HCT116 (cell line): ENCODE results near the gene OLFML2B. TPM values are rescaled to one million over a fixed set of nuclear protein-coding genes. Genes with fewer than 3 reads are reported as not detected.

Source experiments
- ATAC-seq: fragments of 200-7000 bp; cut with Tn5 transposase; 2 replicates; pipeline ENCODE4 v1.9.1; 2020; ENCODE audit warnings: mild to moderate bottlenecking, moderate library complexity
- BruUV-seq: library from RNA; stranded (reverse); fragments of 400-500 nt; replicated peaks from 2 replicates; lab custom pipeline; 2021; lab: Mats Ljungman, UMichigan
- CTCF ChIA-PET: fragments of 300-600 bp; sonication (Branson Sonifier 250); formaldehyde crosslinking; loops from one replicate; lab custom pipeline; 2021; ENCODE audit warnings: antibody characterized with exemption; lab: Charles Lee
- POLR2A ChIA-PET: fragments of 300-600, 350-600 bp; sonication (Branson Sonifier 250); formaldehyde crosslinking; loops from one replicate; lab custom pipeline; 2021; ENCODE audit warnings: antibody characterized with exemption; lab: Charles Lee
- RAD21 ChIA-PET, 2 experiments: fragments of 300-600 bp; sonication (Branson Sonifier 250); formaldehyde crosslinking; loops; one replicate each; lab custom pipeline; 2023; ENCODE audit warnings: low total read pairs in 2 of 2; ENCODE audit not compliant: uncharacterized antibody in 2 of 2, unreplicated experiment in 2 of 2, low non-redundant PET in 1 of 2; lab: Charles Lee
- DNase-seq: peaks from one replicate; pipeline ENCODE4 v3.0.0-alpha.2; 2010; ENCODE audit warnings: low read depth, low spot score
- H2AFZ ChIP-seq: fragments of 200-600 bp; shearing (Covaris generic), sonication (generic); 2 replicates; pipeline ENCODE4 v1.6.1; 2017; ENCODE audit warnings: low read depth, mixed run types, mixed read lengths, antibody characterized with exemption, low read length; ENCODE audit not compliant: poor library complexity, severe bottlenecking
- H3K27ac ChIP-seq: 2 replicates; pipeline ENCODE4 v1.5.1; 2012; ENCODE audit warnings: low read depth, low read length
- H3K27me3 ChIP-seq: fragments of 200-600 bp; sonication (generic); 2 replicates; pipeline ENCODE4 v1.6.1; 2016; ENCODE audit warnings: mixed run types, low read length, mixed read lengths; ENCODE audit not compliant: insufficient read depth
- H3K36me3 ChIP-seq, 2 experiments: fragments of 200-500 bp in 1 of 2; fragments of 200-600 bp in 1 of 2; sonication (Bioruptor generic) in 1 of 2; sonication (generic) in 1 of 2; 2 replicates each; pipeline versions ENCODE4 v1.5.1 to v1.6.1; 2014 to 2016; ENCODE audit warnings: low read length in 2 of 2, inconsistent platforms in 1 of 2, mixed read lengths in 1 of 2, mixed run types in 1 of 2; ENCODE audit not compliant: insufficient read depth in 2 of 2, control insufficient read depth in 1 of 2
- H3K4me1 ChIP-seq, 2 experiments: fragments of 200-600 bp in 1 of 2; sonication (generic) in 1 of 2; 2 replicates each; pipeline versions ENCODE4 v1.5.1 to v1.6.1; 2012 to 2017; ENCODE audit warnings: low read length in 2 of 2, inconsistent platforms in 1 of 2, mild to moderate bottlenecking in 1 of 2, mixed read lengths in 1 of 2, mixed run types in 1 of 2, moderate library complexity in 1 of 2; ENCODE audit not compliant: insufficient read depth in 2 of 2, control insufficient read depth in 1 of 2
- H3K4me2 ChIP-seq: fragments of 200-600 bp; sonication (generic); 2 replicates; pipeline ENCODE4 v1.6.1; 2017; ENCODE audit warnings: mixed run types, low read length, mixed read lengths
- H3K4me3 ChIP-seq, 2 experiments: fragments of 200-600 bp in 1 of 2; sonication (generic) in 1 of 2; replicated peaks in 1 of 2; 2 replicates each; pipeline ENCODE4 v1.5.1; 2011 to 2016; ENCODE audit warnings: low read length in 2 of 2, control low read depth in 1 of 2, low read depth in 1 of 2, mild to moderate bottlenecking in 1 of 2, mixed read lengths in 1 of 2, mixed run types in 1 of 2
- H3K79me2 ChIP-seq: fragments of 200-600 bp; sonication (generic); 2 replicates; pipeline ENCODE4 v1.6.1; 2017; ENCODE audit warnings: mild to moderate bottlenecking, mixed run types, low read length, moderate library complexity, mixed read lengths; ENCODE audit not compliant: insufficient read depth
- H3K9ac ChIP-seq: fragments of 200-600 bp; sonication (generic); 2 replicates; pipeline ENCODE4 v1.6.1; 2016; ENCODE audit warnings: low read length, mixed read lengths
- H3K9me2 ChIP-seq: fragments of 200-600 bp; sonication (generic), shearing (Covaris generic); 2 replicates; pipeline ENCODE4 v1.6.1; 2017; ENCODE audit warnings: mixed run types, mild to moderate bottlenecking, moderate library complexity; ENCODE audit not compliant: insufficient read depth
- H3K9me3 ChIP-seq, 2 experiments: fragments of 200-500 bp in 1 of 2; fragments of 200-600 bp in 1 of 2; sonication (Bioruptor generic) in 1 of 2; sonication (generic) in 1 of 2; 2 replicates each; pipeline ENCODE4 v1.6.1; 2014 to 2017; ENCODE audit warnings: low read length in 2 of 2, mixed read lengths in 2 of 2, inconsistent platforms in 1 of 2, low read depth in 1 of 2, mild to moderate bottlenecking in 1 of 2, mixed run types in 1 of 2, moderate library complexity in 1 of 2; ENCODE audit not compliant: control insufficient read depth in 1 of 2, insufficient read depth in 1 of 2
- H4K20me1 ChIP-seq: fragments of 200-600 bp; sonication (generic), shearing (Covaris generic); 2 replicates; pipeline ENCODE4 v1.6.1; 2017; ENCODE audit warnings: mixed run types, mild to moderate bottlenecking, moderate library complexity; ENCODE audit not compliant: insufficient read depth
- CEBPB ChIP-seq: IDR thresholded peaks from 2 replicates; pipeline ENCODE4 v1.6.1; 2012; ENCODE audit warnings: low read depth
- CTCF ChIP-seq, 3 experiments: fragments of 200-600 bp in 1 of 3; sonication (generic) in 1 of 3; IDR thresholded peaks in 2 of 3; conservative IDR thresholded peaks in 1 of 3; 2 replicates each; pipeline ENCODE4 v1.5.1; 2012 to 2017; ENCODE audit warnings: low read depth in 2 of 3, low read length in 2 of 3, antibody characterized with exemption in 1 of 3, borderline replicate concordance in 1 of 3, control low read depth in 1 of 3, mild to moderate bottlenecking in 1 of 3, mixed read lengths in 1 of 3, mixed run types in 1 of 3, moderate library complexity in 1 of 3; ENCODE audit not compliant: insufficient read depth in 1 of 3
- ELF1 ChIP-seq: IDR thresholded peaks from 2 replicates; pipeline ENCODE4 v1.6.1; 2012; ENCODE audit warnings: low read depth, borderline replicate concordance
- EZH2 ChIP-seq: fragments of 200-600 bp; sonication (generic); IDR thresholded peaks from 2 replicates; pipeline ENCODE4 v1.6.1; 2017; ENCODE audit warnings: antibody characterized with exemption, mixed run types
- FOSL1 ChIP-seq: IDR thresholded peaks from 2 replicates; pipeline ENCODE4 v1.6.1; 2012; ENCODE audit warnings: low read depth
- JUND ChIP-seq: IDR thresholded peaks from 2 replicates; pipeline ENCODE4 v1.6.1; 2012
- MAX ChIP-seq: IDR thresholded peaks from 2 replicates; pipeline ENCODE4 v1.6.1; 2012
- POLR2A ChIP-seq: IDR thresholded peaks from 2 replicates; pipeline ENCODE4 v1.7.0; 2011; ENCODE audit warnings: borderline replicate concordance; ENCODE audit not compliant: insufficient read depth, insufficient read length; ENCODE audit errors: extremely low read depth
- POLR2AphosphoS5 ChIP-seq: IDR thresholded peaks from 2 replicates; pipeline ENCODE4 v1.6.1; 2011; ENCODE audit warnings: mild to moderate bottlenecking, low read depth, low read length, moderate library complexity
- RAD21 ChIP-seq: IDR thresholded peaks from 2 replicates; pipeline ENCODE4 v1.6.1; 2012; ENCODE audit warnings: low read depth, mild to moderate bottlenecking
- REST ChIP-seq: IDR thresholded peaks from 2 replicates; pipeline ENCODE4 v1.6.1; 2012; ENCODE audit warnings: low read depth
- SP1 ChIP-seq: IDR thresholded peaks from 2 replicates; pipeline ENCODE4 v1.6.1; 2012; ENCODE audit warnings: low read depth
- SRF ChIP-seq: IDR thresholded peaks from 2 replicates; pipeline ENCODE4 v1.6.1; 2012; ENCODE audit warnings: low read depth
- YY1 ChIP-seq: IDR thresholded peaks from 2 replicates; pipeline ENCODE4 v1.6.1; 2011; ENCODE audit warnings: low read length, low read depth, moderate library complexity, mild to moderate bottlenecking; ENCODE audit not compliant: insufficient replicate concordance; ENCODE audit errors: extremely low read depth
- ZBTB33 ChIP-seq: IDR thresholded peaks from 2 replicates; pipeline ENCODE4 v1.6.1; 2011; ENCODE audit warnings: mild to moderate bottlenecking, low read length, moderate library complexity; ENCODE audit not compliant: insufficient replicate concordance; ENCODE audit errors: extremely low read depth
- ZFX ChIP-seq: fragments of 450-650 bp; IDR thresholded peaks from 2 replicates; pipeline ENCODE4 v1.6.1; 2017
- intact Hi-C: fragments of 100-400 bp; cut with micrococcal nuclease; formaldehyde crosslinking; loops from 2 replicates; pipeline ENCODE4 v1.10.0; 2022
- total RNA-seq: library from RNA; stranded (reverse); gene quantifications from one replicate; pipeline ENCODE4 v1.2.1, GENCODE V29; 2021; ENCODE audit not compliant: unreplicated experiment

OLFML2B gene
- total RNA-seq, 1 experiment from 2014 or later: 1.3 TPM

GRCh38 chr1:162009501-162010174, 14.0 kb downstream of the OLFML2B start:
- no peak overlapping the region for H2AFZ ChIP-seq
- no peak for TF ChIP-seq CEBPB
- TF ChIP-seq ZFX: no peak
- no peak for TF ChIP-seq EZH2
- TF ChIP-seq JUND: no peak
- TF ChIP-seq SP1: no peak
- TF ChIP-seq RAD21: no peak
- TF ChIP-seq REST: no peak
- TF ChIP-seq MAX: no peak
- TF ChIP-seq SRF: no peak
- TF ChIP-seq CTCF (IDR thresholded peaks at IDR 0.05 in 2 of 3, conservative IDR thresholded peaks at IDR 0.05 in 1 of 3; ENCODE audit: borderline replicate concordance in 1 of 3, insufficient read depth in 1 of 3, low read depth in 2 of 3, low read length in 2 of 3): no peak
- TF ChIP-seq FOSL1: no peak
- no peak for TF ChIP-seq ELF1
- no peak for TF ChIP-seq POLR2A
- TF ChIP-seq YY1: no peak
- TF ChIP-seq ZBTB33: no peak
- TF ChIP-seq POLR2AphosphoS5: no peak
- no peak overlapping the region for H3K9ac ChIP-seq
- ChIA-PET POLR2A (no interaction called here), CTCF (no interaction called here), RAD21 (no interaction called here)
- H3K27ac ChIP-seq: no peak overlapping the region
- no TSS peak for BruUV-seq
- H3K9me3 ChIP-seq: 0 out of 4 replicates have a peak, but pooled peaks cover 0 to 3% of the 10 kb centered on the region in 2 experiments
- no peak for DNase-seq
- no peaks in the 10 kb centered on the region for H3K36me3 ChIP-seq
- H3K79me2 ChIP-seq: no peaks in the 10 kb centered on the region
- H3K4me2 ChIP-seq: no peak overlapping the region
- H3K9me2 ChIP-seq: no peaks in the 10 kb centered on the region
- no peaks in the 10 kb centered on the region for H3K4me1 ChIP-seq
- H3K4me3 ChIP-seq: no peak overlapping the region
- H4K20me1 ChIP-seq: no peaks in the 10 kb centered on the region
- no peak for ATAC-seq
- H3K27me3 ChIP-seq: no peaks in the 10 kb centered on the region
- intact Hi-C loops: no loop called here
